ENCODE data around the gene FAM200C. TPM values are rescaled to one million over a fixed set of nuclear protein-coding genes. Genes with fewer than 3 reads are reported as not detected.

FAM200C gene
- total RNA-seq, 1 donor from 2014 or later: 6.5 TPM

GRCh38 chr5:160349935-160350303 lies 49.9 kb downstream of the FAM200C start:
- H3K27me3 Mint-ChIP-seq: peaks cover 3% of the 10 kb centered on the region

GRCh38 chr5:160349249-160349934 lies 50.5 kb downstream of the FAM200C start:
- Mint-ChIP-seq H3K27me3 (peaks cover 3% of the 10 kb centered on the region), H3K36me3 (ENCODE audit: insufficient read depth) (no peaks in the 10 kb centered on the region), H3K9me3 (ENCODE audit: low read depth) (no peaks in the 10 kb centered on the region), H3K4me3 (ENCODE audit: low read depth) (no peak overlapping the region), H3K27ac (no peak overlapping the region), H3K4me1 (ENCODE audit: low read depth) (peaks cover 2% of the 10 kb centered on the region)
- TF ChIP-seq CTCF (IDR thresholded peaks at IDR 0.05; ENCODE audit: unreplicated experiment): no peak
- DNase-seq (ENCODE audit: low spot score, unreplicated experiment): no peak

More at GRCh38 chr5:160349935-160350303, 49.9 kb downstream of the FAM200C start:
- no peak for TF ChIP-seq CTCF (IDR thresholded peaks at IDR 0.05; ENCODE audit: unreplicated experiment)
- Mint-ChIP-seq H3K4me3 (ENCODE audit: low read depth) (no peak overlapping the region), H3K9me3 (ENCODE audit: low read depth) (no peaks in the 10 kb centered on the region), H3K4me1 (ENCODE audit: low read depth) (peaks cover 2% of the 10 kb centered on the region), H3K27ac (no peak overlapping the region), H3K36me3 (ENCODE audit: insufficient read depth) (no peaks in the 10 kb centered on the region)
- DNase-seq (ENCODE audit: low spot score, unreplicated experiment): no peak

- DNase-seq (ENCODE audit: low spot score, unreplicated experiment): no peak
- H3K9me3 Mint-ChIP-seq (ENCODE audit: low read depth): no peaks in the 10 kb centered on the region
- no peaks in the 10 kb centered on the region for H3K36me3 Mint-ChIP-seq (ENCODE audit: insufficient read depth)
- peaks cover 3% of the 10 kb centered on the region for H3K4me1 Mint-ChIP-seq (ENCODE audit: low read depth)
- no peak for TF ChIP-seq CTCF (IDR thresholded peaks at IDR 0.05; ENCODE audit: unreplicated experiment)
- H3K27ac Mint-ChIP-seq: no peak overlapping the region
- no peak overlapping the region for H3K4me3 Mint-ChIP-seq (ENCODE audit: low read depth)
- H3K27me3 Mint-ChIP-seq: peaks cover 3% of the 10 kb centered on the region
Observed at GRCh38 chr5:160348080-160348479, 51.8 kb downstream of the FAM200C start.

- Mint-ChIP-seq H3K27me3 (peaks cover 3% of the 10 kb centered on the region), H3K4me1 (ENCODE audit: low read depth) (peaks cover 3% of the 10 kb centered on the region), H3K27ac (no peak overlapping the region), H3K4me3 (ENCODE audit: low read depth) (no peak overlapping the region), H3K9me3 (ENCODE audit: low read depth) (no peaks in the 10 kb centered on the region), H3K36me3 (ENCODE audit: insufficient read depth) (no peaks in the 10 kb centered on the region)
- no peak for TF ChIP-seq CTCF (IDR thresholded peaks at IDR 0.05; ENCODE audit: unreplicated experiment)
- DNase-seq (ENCODE audit: low spot score, unreplicated experiment): no peak
Observed at GRCh38 chr5:160347448-160347847, 52.4 kb downstream of the FAM200C start.

Other genes starting within 250 kb of the FAM200C start
- gene FABP6, start 170.5 kb downstream of the FAM200C start, total RNA-seq: 0.55 TPM in 1 of 2 replicates, not detected in the other
- gene CCNJL, start 87.5 kb downstream of the FAM200C start, total RNA-seq: 23.1 and 29.0 TPM in 2 replicates
- 0.11 and 0.14 TPM in 2 replicates for gene C1QTNF2, start 29.4 kb downstream of the FAM200C start, total RNA-seq
- 38.2 and 43.1 TPM in 2 replicates for gene SLU7, start 19.0 kb upstream of the FAM200C start, total RNA-seq
- gene PTTG1, start 21.8 kb upstream of the FAM200C start, total RNA-seq: 48.2 and 50.0 TPM in 2 replicates